Adrenal gland (tissue), 5 donors: Measurements from ENCODE around the gene TNNI3K.

ENCODE experiments used
- CTCF ChIP-seq, 6 experiments: fragments of 450-650 bp in 4 of 6; fragments of 200-600 bp in 2 of 6; sonication (generic) in 1 of 6; IDR thresholded peaks; 1 replicate in 5 of 6; 2 replicates in 1 of 6; pipeline versions ENCODE4 v1.5.1 to v1.8.0; 2016 to 2021; ENCODE audit warnings: antibody characterized with exemption in 6 of 6, mild to moderate bottlenecking in 2 of 6, moderate library complexity in 1 of 6
- POLR2A ChIP-seq, 2 donors: fragments of 450-650 bp; IDR thresholded peaks; one replicate each; pipeline ENCODE4 v1.6.1; 2017; ENCODE audit warnings: antibody characterized with exemption in 2 of 2, mild to moderate bottlenecking in 2 of 2, moderate library complexity in 1 of 2
- donor health status: DM: no; HTN: no; CAD: no.

- TF ChIP-seq CTCF (IDR thresholded peaks at IDR 0.05) (no peak), POLR2A (IDR thresholded peaks at IDR 0.05) (no peak)
Observed at GRCh38 chr1:74415935-74416334, 180.7 kb downstream of the TNNI3K start.
